Common myeloid progenitor, CD34-positive (primary cell): Measurements from ENCODE around the gene BEGAIN.
A peak's percentile ranks its signal among the peaks of the same experiment; 100 is the strongest.

Experiments used
- CTCF ChIA-PET: fragments of 350-600 bp; sonication (Branson Sonifier 250); formaldehyde crosslinking; loops from one replicate; lab custom pipeline; 2021; ENCODE audit warnings: antibody characterized with exemption; lab: Charles Lee
- POLR2A ChIA-PET: fragments of 350-600 bp; sonication (Branson Sonifier 250); formaldehyde crosslinking; loops from one replicate; lab custom pipeline; 2021; ENCODE audit warnings: antibody characterized with exemption; lab: Charles Lee
- DNase-seq, 3 donors: peaks; one replicate each; pipeline versions ENCODE4 v3.0.0 to v3.0.0-alpha.2; 2013
- H3K27ac ChIP-seq, 2 experiments: 1 replicate in 1 of 2; 2 replicates in 1 of 2; pipeline ENCODE4 v1.7.0; 2013; ENCODE audit warnings: inconsistent platforms in 2 of 2, low read length in 2 of 2, mild to moderate bottlenecking in 2 of 2, low read depth in 1 of 2, moderate library complexity in 1 of 2; ENCODE audit not compliant: severe bottlenecking in 2 of 2, insufficient read depth in 1 of 2, poor library complexity in 1 of 2
- H3K27me3 ChIP-seq, 5 experiments: replicated peaks in 2 of 5; 1 replicate in 3 of 5; 2 replicates in 2 of 5; pipeline versions ENCODE4 v1.6.1 to v1.7.0; 2013; ENCODE audit warnings: low read length in 4 of 5, mild to moderate bottlenecking in 2 of 5, moderate library complexity in 2 of 5, inconsistent platforms in 1 of 5; ENCODE audit not compliant: insufficient read depth in 5 of 5, control insufficient read depth in 4 of 5
- H3K36me3 ChIP-seq, 4 experiments: 1 replicate in 2 of 4; 2 replicates in 2 of 4; pipeline versions ENCODE4 v1.6.1 to v1.7.0; 2013; ENCODE audit warnings: low read length in 3 of 4, control low read depth in 1 of 4, mild to moderate bottlenecking in 1 of 4; ENCODE audit not compliant: control insufficient read depth in 4 of 4, insufficient read depth in 4 of 4
- H3K4me1 ChIP-seq, 4 experiments: 1 replicate in 3 of 4; 2 replicates in 1 of 4; pipeline versions ENCODE4 v1.6.1 to v1.7.1; 2013; ENCODE audit warnings: low read length in 3 of 4, mild to moderate bottlenecking in 3 of 4, control low read depth in 1 of 4, inconsistent platforms in 1 of 4, moderate library complexity in 1 of 4; ENCODE audit not compliant: control insufficient read depth in 4 of 4, insufficient read depth in 4 of 4; ENCODE audit errors: control extremely low read depth in 1 of 4
- H3K4me3 ChIP-seq, 7 experiments: 1 replicate in 4 of 7; 2 replicates in 3 of 7; pipeline versions ENCODE4 v1.5.1 to v1.7.0; 2013; ENCODE audit warnings: mild to moderate bottlenecking in 7 of 7, low read length in 6 of 7, moderate library complexity in 6 of 7, inconsistent platforms in 2 of 7, low read depth in 2 of 7, control low read depth in 1 of 7; ENCODE audit not compliant: insufficient read depth in 4 of 7, control insufficient read depth in 1 of 7; ENCODE audit errors: extremely low read depth in 1 of 7
- H3K9me3 ChIP-seq, 5 experiments: 1 replicate in 4 of 5; 2 replicates in 1 of 5; pipeline versions ENCODE4 v1.6.1 to v1.7.1; 2013; ENCODE audit warnings: low read length in 4 of 5, mild to moderate bottlenecking in 2 of 5, inconsistent platforms in 1 of 5, low read depth in 1 of 5, moderate library complexity in 1 of 5; ENCODE audit not compliant: control insufficient read depth in 4 of 5, insufficient read depth in 2 of 5; ENCODE audit errors: control extremely low read depth in 1 of 5
- WGBS: methylation state at CpG from one replicate; pipeline ENCODE4 v1.1.5; 2013; ENCODE audit not compliant: insufficient coverage; 5-methylcytosine and 5-hydroxymethylcytosine counted together

Gene BEGAIN

DNA sequence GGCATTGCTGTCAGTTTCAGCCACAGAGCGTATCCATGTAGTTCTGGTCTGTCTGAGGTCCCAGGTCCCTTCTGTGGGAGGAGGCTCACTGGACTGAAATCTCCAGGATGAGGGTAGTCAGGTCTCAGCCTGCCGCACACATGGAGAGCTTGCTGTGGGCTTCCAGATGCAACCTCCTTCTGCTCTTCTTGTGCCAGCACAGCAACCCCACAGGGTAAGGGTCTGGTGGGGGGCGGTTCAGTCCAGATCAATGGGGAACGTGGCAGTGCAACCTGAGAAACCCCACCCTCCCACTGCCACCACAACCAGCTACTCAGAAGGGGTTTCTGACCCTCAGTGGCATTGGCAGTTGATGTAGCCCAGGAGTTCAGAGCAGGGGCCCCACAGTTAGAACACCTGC, 61.2 kb downstream of the BEGAIN start:
- H3K9me3 ChIP-seq: no peaks in the 10 kb centered on the region
- POLR2A ChIA-PET: no interaction called here
- no peak overlapping the region for H3K27ac ChIP-seq
- peaks cover 0 to 8% (median 2%) of the 10 kb centered on the region in 4 experiments for H3K36me3 ChIP-seq
- no peaks in the 10 kb centered on the region for H3K27me3 ChIP-seq
- peaks cover 0 to 6% (median 2%) of the 10 kb centered on the region in 4 experiments for H3K4me1 ChIP-seq
- no peak for DNase-seq
- CTCF ChIA-PET: interaction anchor here (1.8 to 5.2 kb wide), 4 partner anchors 9 to 127 kb away, joined by 8 to 46 read pairs (median 12); no protein-coding TSS in a partner anchor
- WGBS: 100% methylated on average over 3 of the region's 4 CpGs
- H3K4me3 ChIP-seq: no peak overlapping the region

DNA sequence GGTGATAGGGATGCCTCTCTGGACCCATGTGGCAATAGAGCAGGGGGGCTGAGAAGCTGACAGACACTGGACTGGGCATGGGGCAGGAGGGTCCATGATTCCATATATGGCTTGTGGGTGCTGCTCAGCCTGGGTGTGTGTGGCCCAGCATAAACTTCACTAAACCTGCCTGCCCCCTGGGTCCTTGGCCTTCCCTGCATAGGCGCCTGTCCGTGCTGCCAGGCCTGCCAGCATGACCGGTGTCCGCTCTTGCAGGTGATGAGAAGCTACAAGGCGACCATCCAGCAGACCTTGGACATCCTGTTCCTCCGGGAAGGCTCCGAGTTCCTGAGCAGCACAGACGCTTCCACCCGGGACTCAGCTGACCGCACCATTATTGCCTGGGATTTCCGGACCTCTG, 61.6 kb downstream of the BEGAIN start:
- no peaks in the 10 kb centered on the region for H3K27me3 ChIP-seq
- peaks cover 0 to 8% (median 2%) of the 10 kb centered on the region in 4 experiments for H3K36me3 ChIP-seq
- peaks cover 0 to 6% (median 2%) of the 10 kb centered on the region in 4 experiments for H3K4me1 ChIP-seq
- H3K9me3 ChIP-seq: no peaks in the 10 kb centered on the region
- H3K4me3 ChIP-seq: no peak overlapping the region
- POLR2A ChIA-PET: no interaction called here
- WGBS: over 99% methylated on average over 11 of the region's 11 CpGs
- CTCF ChIA-PET: interaction anchor here (0.6 to 5.2 kb wide), 11 partner anchors 8 to 141 kb away, joined by 3 to 46 read pairs (median 6); no protein-coding TSS in a partner anchor
- DNase-seq: no peak
- no peak overlapping the region for H3K27ac ChIP-seq

DNA sequence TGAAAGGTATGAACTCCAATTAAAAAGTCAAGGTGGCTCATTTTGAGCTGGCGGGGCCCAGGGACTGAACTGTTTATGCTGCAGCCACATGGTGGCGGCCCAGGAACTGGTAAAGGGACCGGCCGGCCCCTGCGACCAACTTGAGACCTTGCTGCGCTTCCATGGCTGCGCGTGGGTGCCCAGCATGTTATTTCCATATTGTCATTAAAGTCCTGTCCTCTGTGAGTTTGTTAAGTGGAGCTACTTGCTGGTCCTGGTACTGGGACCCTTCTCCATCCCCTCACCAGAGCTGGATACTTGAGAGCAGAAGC, 62.3 kb downstream of the BEGAIN start:
- H3K27ac ChIP-seq: no peak overlapping the region
- WGBS: 95% methylated on average over 5 of the region's 8 CpGs
- ChIA-PET POLR2A (no interaction called here), CTCF (interaction anchor here (0.6 to 5.2 kb wide), 13 partner anchors 8 to 1194 kb away, joined by 3 to 46 read pairs (median 6); no protein-coding TSS in a partner anchor)
- no peak overlapping the region for H3K4me3 ChIP-seq
- peak in 2 of 3 donors; percentile 39 to 51 for DNase-seq
- peaks cover 0 to 6% (median 2%) of the 10 kb centered on the region in 4 experiments for H3K4me1 ChIP-seq
- H3K27me3 ChIP-seq: no peaks in the 10 kb centered on the region
- no peaks in the 10 kb centered on the region for H3K9me3 ChIP-seq
- peaks cover 0 to 8% (median 2%) of the 10 kb centered on the region in 4 experiments for H3K36me3 ChIP-seq

DNA sequence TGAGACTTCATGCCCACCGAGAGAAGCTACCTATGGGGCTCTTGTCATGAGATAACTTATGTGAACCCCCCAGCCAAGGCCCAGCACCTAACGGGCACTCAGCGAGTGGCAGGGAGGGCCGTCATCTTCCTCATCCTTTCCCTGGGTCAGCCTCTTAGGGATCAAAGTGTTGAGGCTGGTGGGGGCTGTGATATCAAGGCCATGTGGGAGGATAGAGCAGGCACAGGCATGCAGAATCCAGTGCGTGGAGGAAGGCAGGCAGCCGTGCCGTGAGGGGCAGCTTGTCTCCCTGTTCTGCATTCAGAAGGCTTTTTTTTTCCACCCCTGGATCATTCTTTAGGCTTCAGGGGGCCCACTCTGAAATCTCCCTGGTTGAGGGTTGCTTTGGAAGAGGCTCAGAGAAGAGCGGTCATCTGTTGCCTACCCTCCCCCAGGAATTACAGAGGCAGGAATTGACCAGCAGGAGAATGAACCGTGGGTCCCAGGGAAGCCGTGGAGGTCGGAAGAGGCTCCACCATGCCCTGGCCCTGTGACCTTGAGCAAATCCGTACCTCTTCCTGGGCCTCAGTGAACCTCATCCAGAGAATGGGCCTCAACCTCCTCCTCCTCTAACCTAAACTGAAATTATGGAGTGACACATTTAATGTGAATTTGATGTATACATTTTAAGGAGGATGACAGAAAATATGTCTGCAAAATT, 62.8 kb downstream of the BEGAIN start:
- no peak overlapping the region for H3K27ac ChIP-seq
- peaks cover 0 to 4% (median under 1%) of the 10 kb centered on the region in 4 experiments for H3K4me1 ChIP-seq
- 95% methylated on average over 11 of the region's 12 CpGs for WGBS
- POLR2A ChIA-PET: no interaction called here
- CTCF ChIA-PET: interaction anchor here (0.6 to 5.2 kb wide), 12 partner anchors 9 to 1194 kb away, joined by 3 to 46 read pairs (median 6); no protein-coding TSS in a partner anchor
- no peaks in the 10 kb centered on the region for H3K9me3 ChIP-seq
- H3K27me3 ChIP-seq: no peaks in the 10 kb centered on the region
- no peak for DNase-seq
- H3K4me3 ChIP-seq: no peak overlapping the region
- peaks cover 0 to 8% (median 2%) of the 10 kb centered on the region in 4 experiments for H3K36me3 ChIP-seq

DNA sequence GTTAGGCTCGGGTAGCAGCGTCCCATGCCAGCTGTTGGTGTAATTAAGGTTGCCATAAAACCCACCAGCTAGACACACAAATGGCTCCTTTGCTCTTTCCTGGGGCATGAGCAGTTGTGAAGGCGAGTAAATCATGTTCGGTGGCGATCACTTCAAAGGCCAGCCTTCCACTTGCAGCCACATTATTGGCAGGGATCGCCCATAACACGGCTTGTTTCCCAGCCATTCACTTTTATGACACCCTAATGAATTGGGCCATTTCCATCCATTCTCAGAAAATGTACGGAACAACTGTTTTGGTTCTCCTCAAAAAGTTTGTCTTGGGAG, 63.4 kb downstream of the BEGAIN start:
- 95% methylated on average over 6 of the region's 8 CpGs for WGBS
- ChIA-PET POLR2A (no interaction called here), CTCF (interaction anchor here (1.3 to 5.2 kb wide), 4 partner anchors 55 to 130 kb away, joined by 6 to 46 read pairs (median 10); no protein-coding TSS in a partner anchor)
- DNase-seq: no peak
- Histone ChIP-seq H3K27ac (no peak overlapping the region), H3K9me3 (no peaks in the 10 kb centered on the region), H3K36me3 (peaks cover 0 to 8% (median 2%) of the 10 kb centered on the region in 4 experiments), H3K27me3 (no peaks in the 10 kb centered on the region), H3K4me3 (no peak overlapping the region), H3K4me1 (no peaks in the 10 kb centered on the region)

DNA sequence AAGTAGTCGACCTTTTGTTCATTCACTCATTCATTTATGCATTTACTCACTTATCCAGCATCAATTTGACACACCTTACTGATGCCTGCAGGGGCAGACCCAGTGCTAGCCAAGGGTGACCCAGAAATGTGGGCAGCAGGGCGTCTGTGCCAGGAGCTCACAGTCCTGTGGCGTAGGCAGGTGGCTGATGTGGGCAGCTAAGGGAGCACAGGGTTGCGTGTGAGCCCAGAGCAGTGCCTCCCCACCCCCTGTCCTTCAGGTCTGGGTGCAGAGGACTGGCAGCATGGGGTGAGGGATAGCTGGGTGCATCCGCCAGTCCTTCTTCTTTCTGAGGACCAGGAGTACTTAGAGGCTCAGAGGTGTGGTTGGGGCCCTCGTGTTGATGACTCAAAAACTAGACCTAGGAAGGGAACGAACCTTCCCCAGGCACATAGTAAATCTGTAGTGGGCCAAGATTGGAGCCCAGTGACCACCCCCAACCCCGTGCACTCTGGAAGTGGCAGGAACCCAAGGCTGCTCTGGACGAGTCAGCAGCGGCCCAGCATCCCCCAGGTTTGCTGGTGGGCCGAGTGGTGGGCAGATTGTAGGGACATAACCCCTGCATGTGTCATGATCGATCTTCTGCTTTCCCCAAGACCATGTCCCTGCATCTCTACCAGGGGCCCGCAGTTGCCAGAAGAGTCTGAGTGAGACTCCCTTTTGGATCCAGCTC, 63.9 kb downstream of the BEGAIN start:
- over 99% methylated on average over 11 of the region's 13 CpGs for WGBS
- ChIA-PET POLR2A (no interaction called here), CTCF (interaction anchor here (1.3 to 5.2 kb wide), 2 partner anchors 122 to 125 kb away, joined by 6 to 46 read pairs; no protein-coding TSS in a partner anchor)
- H3K27ac ChIP-seq: no peak overlapping the region
- H3K36me3 ChIP-seq: peaks cover 0 to 8% (median 2%) of the 10 kb centered on the region in 4 experiments
- DNase-seq: no peak
- H3K9me3 ChIP-seq: no peaks in the 10 kb centered on the region
- H3K4me3 ChIP-seq: no peak overlapping the region
- H3K4me1 ChIP-seq: no peaks in the 10 kb centered on the region
- H3K27me3 ChIP-seq: no peaks in the 10 kb centered on the region
